Tibial nerve (tissue), 4 donors: Measurements from ENCODE around the gene TRABD2B. TPM values are rescaled to one million over a fixed set of nuclear protein-coding genes. Genes with fewer than 3 reads are reported as not detected.

ENCODE experiments used
- DNase-seq, 2 donors: peaks; one replicate each; pipeline ENCODE4 v3.0.0-alpha.2; 2019; ENCODE audit warnings: low spot score in 2 of 2
- H3K27ac ChIP-seq, 4 donors: fragments of 200-600 bp; sonication (generic) in 3 of 4; one replicate each; pipeline ENCODE4 v1.5.1; 2017 to 2019; ENCODE audit warnings: mild to moderate bottlenecking in 1 of 4
- H3K27me3 ChIP-seq, 2 donors: fragments of 200-600 bp; sonication (generic) in 1 of 2; one replicate each; pipeline versions ENCODE4 v1.5.1 to v1.6.0; 2017 to 2019
- H3K36me3 ChIP-seq, 3 donors: fragments of 200-600 bp; sonication (generic); one replicate each; pipeline ENCODE4 v1.5.1; 2018 to 2019
- H3K4me1 ChIP-seq, 4 donors: fragments of 200-600 bp; sonication (generic) in 3 of 4; one replicate each; pipeline ENCODE4 v1.5.1; 2017 to 2019
- H3K4me3 ChIP-seq, 4 donors: fragments of 200-600 bp; sonication (generic) in 3 of 4; one replicate each; pipeline ENCODE4 v1.5.1; 2017 to 2019; ENCODE audit warnings: mild to moderate bottlenecking in 1 of 4, moderate library complexity in 1 of 4
- H3K9me3 ChIP-seq, 4 donors: fragments of 200-600 bp; sonication (generic) in 3 of 4; one replicate each; pipeline ENCODE4 v1.5.1; 2017 to 2019
- CTCF ChIP-seq, 5 experiments: fragments of 200-600 bp in 3 of 5; fragments of 450-650 bp in 2 of 5; sonication (generic) in 3 of 5; IDR thresholded peaks; one replicate each; pipeline ENCODE4 v1.5.1; 2016 to 2019; ENCODE audit warnings: antibody characterized with exemption in 5 of 5, mild to moderate bottlenecking in 3 of 5, moderate library complexity in 2 of 5
- EP300 ChIP-seq, 2 donors: sonication (generic); formaldehyde crosslinking; IDR thresholded peaks; one replicate each; pipeline ENCODE4 v1.6.1; 2017; ENCODE audit warnings: antibody characterized with exemption in 2 of 2, mild to moderate bottlenecking in 1 of 2
- POLR2A ChIP-seq, 2 donors: fragments of 450-650 bp; IDR thresholded peaks; one replicate each; pipeline ENCODE4 v1.6.1; 2017; ENCODE audit warnings: antibody characterized with exemption in 2 of 2, mild to moderate bottlenecking in 2 of 2, moderate library complexity in 2 of 2
- WGBS, 2 donors: methylation state at CpG; one replicate each; pipeline ENCODE4 v1.1.5; 2018; 5-methylcytosine and 5-hydroxymethylcytosine counted together
- total RNA-seq, 4 donors: library from RNA; depleted of rRNA; stranded (reverse); fragments of >200 nt; gene quantifications; one replicate each; pipeline ENCODE4 v1.1.0, GENCODE V29; 2016

Gene TRABD2B
- total RNA-seq, 4 donors from 2014 or later, result 1.3 to 4.1 (median 2.3) TPM

GRCh38 chr1:47793563-47793962 lies 203.6 kb downstream of the TRABD2B start:
- Histone ChIP-seq H3K4me1 (peaks cover 0 to 19% (median 0%) of the 10 kb centered on the region in 4 donors), H3K9me3 (no peaks in the 10 kb centered on the region), H3K27me3 (no peaks in the 10 kb centered on the region), H3K36me3 (peaks cover 0 to 22% (median 0%) of the 10 kb centered on the region in 3 donors), H3K4me3 (no peak overlapping the region), H3K27ac (no peak overlapping the region)
- no peak for DNase-seq
- TF ChIP-seq CTCF (IDR thresholded peaks at IDR 0.05) (no peak), EP300 (IDR thresholded peaks at IDR 0.05) (no peak), POLR2A (IDR thresholded peaks at IDR 0.05) (no peak)

DNA sequence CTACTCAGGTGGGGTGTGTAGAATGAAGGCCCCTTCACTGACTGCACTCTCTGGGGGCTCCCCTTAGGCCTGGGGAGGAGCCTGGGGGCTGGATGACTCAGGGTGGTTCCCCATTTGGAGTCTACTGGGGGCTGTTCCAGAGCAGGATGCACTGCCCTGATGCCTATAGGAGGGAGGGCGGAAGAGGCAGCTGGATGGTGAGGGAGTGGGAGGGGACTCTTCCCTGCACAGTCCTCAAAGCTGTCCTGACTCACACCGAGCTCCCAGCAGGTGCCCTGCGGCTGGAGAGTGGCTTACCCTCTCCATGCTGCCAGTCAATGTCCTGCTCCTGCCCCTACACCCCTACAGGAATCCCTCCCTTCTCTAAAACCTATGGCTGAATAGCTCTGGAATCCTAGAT lies 204.4 kb downstream of the TRABD2B start:
- Histone ChIP-seq H3K27ac (no peak overlapping the region), H3K9me3 (no peaks in the 10 kb centered on the region), H3K4me3 (no peak overlapping the region), H3K27me3 (no peaks in the 10 kb centered on the region), H3K4me1 (peaks cover 0 to 17% (median 0%) of the 10 kb centered on the region in 4 donors), H3K36me3 (peaks cover 0 to 25% (median 0%) of the 10 kb centered on the region in 3 donors)
- DNase-seq, result no peak
- TF ChIP-seq POLR2A (IDR thresholded peaks at IDR 0.05) (no peak), EP300 (IDR thresholded peaks at IDR 0.05) (no peak), CTCF (IDR thresholded peaks at IDR 0.05) (no peak)
- WGBS, 2 donors, result 90 to 96% methylated on average over 3 of the region's 3 CpGs

- Histone ChIP-seq H3K4me3 (no peak overlapping the region), H3K27ac (no peak overlapping the region)
Measured at GRCh38 chr1:47791879-47792608, 205.1 kb downstream of the TRABD2B start.

DNA sequence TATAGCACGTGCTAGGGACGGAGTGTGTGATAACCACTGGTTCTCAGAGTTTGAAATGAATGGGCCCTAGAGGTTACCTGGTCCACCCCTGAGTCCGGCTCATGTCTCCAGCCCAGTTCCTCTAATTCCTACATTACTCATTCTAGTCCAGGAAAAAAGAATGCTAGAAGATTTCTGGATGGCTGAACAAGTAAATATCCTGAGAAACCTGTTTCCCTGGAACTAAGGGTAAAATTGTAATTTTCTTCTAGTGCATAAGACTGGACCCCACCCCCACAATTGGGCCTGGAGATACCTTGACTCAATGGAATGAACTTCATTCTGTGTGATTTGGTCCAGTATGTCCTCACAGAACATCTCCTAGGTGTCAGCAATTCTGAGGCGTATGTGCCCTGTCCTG lies 208.4 kb downstream of the TRABD2B start:
- Histone ChIP-seq H3K4me1 (peaks cover 0 to 31% (median 15%) of the 10 kb centered on the region in 4 donors), H3K4me3 (no peak overlapping the region), H3K9me3 (no peaks in the 10 kb centered on the region), H3K36me3 (peaks cover 0 to 21% (median 0%) of the 10 kb centered on the region in 3 donors), H3K27me3 (no peaks in the 10 kb centered on the region), H3K27ac (no peak overlapping the region)
- no peak for DNase-seq
- TF ChIP-seq EP300 (IDR thresholded peaks at IDR 0.05), result no peak
- TF ChIP-seq POLR2A (IDR thresholded peaks at IDR 0.05), result no peak
- no peak for TF ChIP-seq CTCF (IDR thresholded peaks at IDR 0.05)
- WGBS, 2 donors, result 83% methylated on average over 4 of the region's 4 CpGs

More at GRCh38 chr1:47791879-47792608, 205.1 kb downstream of the TRABD2B start:
- H3K4me1 ChIP-seq, result peaks cover 0 to 9% (median 0%) of the 10 kb centered on the region in 4 donors
- 71 to 79% methylated on average over 7 of the region's 7 CpGs for WGBS, 2 donors
- no peaks in the 10 kb centered on the region for H3K9me3 ChIP-seq
- peaks cover 0 to 27% (median 0%) of the 10 kb centered on the region in 3 donors for H3K36me3 ChIP-seq
- DNase-seq, result no peak
- TF ChIP-seq CTCF (IDR thresholded peaks at IDR 0.05) (no peak), POLR2A (IDR thresholded peaks at IDR 0.05) (no peak), EP300 (IDR thresholded peaks at IDR 0.05) (no peak)
- H3K27me3 ChIP-seq, result no peaks in the 10 kb centered on the region

DNA sequence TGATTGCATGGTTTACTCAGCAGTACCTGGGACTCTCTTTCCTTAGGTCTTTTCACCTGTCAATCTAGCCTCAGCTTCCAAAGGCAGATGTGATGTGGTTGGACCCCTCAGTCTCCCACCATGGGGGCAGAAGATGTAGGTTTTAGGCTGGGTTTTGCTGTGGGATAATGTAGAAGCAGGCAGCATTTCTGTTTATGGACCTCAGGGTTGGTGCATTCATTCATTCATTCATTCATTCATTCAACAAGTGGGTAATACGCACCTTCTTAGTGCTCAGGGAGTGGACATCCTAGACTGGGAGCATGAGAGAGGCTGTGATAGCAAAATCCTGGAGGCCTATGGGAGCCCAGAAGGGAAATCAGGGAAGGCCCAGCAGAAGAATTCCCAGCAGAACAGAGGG lies 209.6 kb downstream of the TRABD2B start:
- no peak for DNase-seq
- peaks cover 0 to 36% (median 16%) of the 10 kb centered on the region in 4 donors for H3K4me1 ChIP-seq
- H3K27ac ChIP-seq, result no peak overlapping the region
- TF ChIP-seq CTCF (IDR thresholded peaks at IDR 0.05), result no peak
- no peak for TF ChIP-seq POLR2A (IDR thresholded peaks at IDR 0.05)
- no peak for TF ChIP-seq EP300 (IDR thresholded peaks at IDR 0.05)
- H3K27me3 ChIP-seq, result no peaks in the 10 kb centered on the region
- H3K36me3 ChIP-seq, result peaks cover 0 to 15% (median 0%) of the 10 kb centered on the region in 3 donors
- H3K4me3 ChIP-seq, result no peak overlapping the region
- 91 to 100% methylated on average over 1 of the region's 1 CpG for WGBS, 2 donors
- no peaks in the 10 kb centered on the region for H3K9me3 ChIP-seq
